A549 (cell line): ENCODE data around the gene AGXT2. TPM values are rescaled to one million over a fixed set of nuclear protein-coding genes. Genes with fewer than 3 reads are reported as not detected.
"Not testable (repeated sequence)": the region's sequence is repeated elsewhere in the genome, so short reads cannot be mapped to it uniquely, and the experiment has no call there.

Source experiments
- ATAC-seq, 2 experiments: fragments of 200-7000 bp in 1 of 2; fragments of >200 bp in 1 of 2; cut with Nextera tagmentation in 1 of 2; cut with Tn5 transposase in 1 of 2; 3 replicates each; pipeline versions ENCODE4 v1.8.0 to v1.9.1; 2018 to 2020; ENCODE audit warnings: mild to moderate bottlenecking in 1 of 2, moderate library complexity in 1 of 2
- CTCF ChIA-PET: fragments of 300-600 bp; sonication (Branson Sonifier 250); formaldehyde crosslinking; extraction: SDS; loops from one replicate; lab custom pipeline; 2021; ENCODE audit warnings: antibody characterized with exemption, inconsistent platforms; lab: Yijun Ruan, JAX
- POLR2A ChIA-PET: fragments of 350-600 bp; formaldehyde crosslinking; extraction: SDS; loops from one replicate; lab custom pipeline; 2021; ENCODE audit warnings: antibody characterized with exemption, inconsistent platforms; lab: Yijun Ruan, JAX
- DNase-seq, 2 experiments: peaks; one replicate each; pipeline versions ENCODE4 v3.0.0 to v3.0.0-alpha.2; 2011 to 2016; ENCODE audit warnings: low read depth in 1 of 2, low spot score in 1 of 2
- FAIRE-seq: peaks from 2 replicates; lab custom pipeline; 2011; peaks lifted over from hg19 to GRCh38; lab: Jason Lieb, UNC
- H3K27ac ChIP-seq, 2 experiments: fragments of >200 bp; sonication (Bioruptor Twin); formaldehyde crosslinking; 3 replicates each; pipeline ENCODE4 v1.5.1; 2016 to 2017
- H3K4me1 ChIP-seq: fragments of >200 bp; sonication (Bioruptor Twin); formaldehyde crosslinking; 3 replicates; pipeline ENCODE4 v1.6.1; 2016
- H3K4me2 ChIP-seq: fragments of >200 bp; sonication (Bioruptor Twin); formaldehyde crosslinking; 3 replicates; pipeline ENCODE4 v1.6.1; 2016
- H3K4me3 ChIP-seq: fragments of >200 bp; sonication (Bioruptor Twin); formaldehyde crosslinking; 3 replicates; pipeline ENCODE4 v1.5.1; 2016
- H3K9me3 ChIP-seq: fragments of >200 bp; sonication (Bioruptor Twin); formaldehyde crosslinking; 3 replicates; pipeline ENCODE4 v1.6.1; 2016
- CBX2 ChIP-seq: fragments of 200-600 bp; sonication (generic); IDR thresholded peaks from 2 replicates; pipeline ENCODE4 v1.6.1; 2016; ENCODE audit warnings: low read depth, mild to moderate bottlenecking, borderline replicate concordance
- CHD2 ChIP-seq: fragments of 150-350 bp; IDR thresholded peaks from 2 replicates; pipeline ENCODE4 v1.6.1; 2014; ENCODE audit warnings: low read length; ENCODE audit not compliant: partially characterized antibody
- CHD4 ChIP-seq: fragments of 200-600 bp; sonication (generic); IDR thresholded peaks from 2 replicates; pipeline ENCODE4 v1.6.1; 2016; ENCODE audit warnings: antibody characterized with exemption, mild to moderate bottlenecking, borderline replicate concordance
- EP300 ChIP-seq, 2 experiments: fragments of >200 bp; sonication (Bioruptor Twin); formaldehyde crosslinking; IDR thresholded peaks; 2 replicates in 1 of 2; 3 replicates in 1 of 2; pipeline ENCODE4 v1.6.1; 2016 to 2017
- FOSL2 ChIP-seq, 2 experiments: fragments of 450-650 bp in 1 of 2; fragments of >200 bp in 1 of 2; sonication (Bioruptor Twin) in 1 of 2; formaldehyde crosslinking; IDR thresholded peaks; 2 replicates each; pipeline versions ENCODE4 v1.5.0 to v1.6.1; 2016 to 2020; ENCODE audit warnings: mild to moderate bottlenecking in 1 of 2, moderate library complexity in 1 of 2
- GATA3 ChIP-seq: IDR thresholded peaks from 2 replicates; pipeline ENCODE4 v1.6.1; 2012; ENCODE audit warnings: borderline replicate concordance
- HOXB13 ChIP-seq: fragments of 250-450 bp; sonication (Bioruptor Pico); IDR thresholded peaks from 2 replicates; pipeline ENCODE4 v1.5.0; 2020; ENCODE audit warnings: low read depth, mild to moderate bottlenecking, moderate library complexity
- NPAS2 ChIP-seq: fragments of 250-450 bp; sonication (Bioruptor Pico); IDR thresholded peaks from 2 replicates; pipeline ENCODE4 v1.8.0; 2022; ENCODE audit warnings: mild to moderate bottlenecking, moderate library complexity, borderline replicate concordance
- POLR2AphosphoS2 ChIP-seq: conservative IDR thresholded peaks from 2 replicates; pipeline ENCODE4 v1.6.1; 2012; ENCODE audit warnings: low read length, improper control_type of control experiment, inconsistent platforms
- TFCP2L1 ChIP-seq: fragments of 250-450 bp; sonication (Bioruptor Pico); IDR thresholded peaks from 2 replicates; pipeline ENCODE4 v1.5.0; 2021; ENCODE audit warnings: mild to moderate bottlenecking
- TP53 ChIP-seq: fragments of 250-450 bp; sonication (Bioruptor Pico); IDR thresholded peaks from 2 replicates; pipeline ENCODE4 v1.5.0; 2021; ENCODE audit warnings: mild to moderate bottlenecking, moderate library complexity
- ZC3H11A ChIP-seq: fragments of 450-650 bp; IDR thresholded peaks from 2 replicates; pipeline ENCODE4 v1.6.1; 2014; ENCODE audit warnings: antibody characterized with exemption, mild to moderate bottlenecking
- ZNF302 ChIP-seq: fragments of 250-450 bp; sonication (Bioruptor Pico); IDR thresholded peaks from 2 replicates; pipeline ENCODE4 v1.9.0; 2021; ENCODE audit warnings: inconsistent platforms, mild to moderate bottlenecking, moderate library complexity
- ZSCAN20 ChIP-seq: fragments of 250-450 bp; sonication (Bioruptor Pico); IDR thresholded peaks from 2 replicates; pipeline ENCODE4 v1.8.0; 2022; ENCODE audit warnings: mild to moderate bottlenecking, moderate library complexity
- WGBS: methylation state at CpG from one replicate; pipeline ENCODE4 v1.1.6; 2017; ENCODE audit errors: missing lambda C conversion rate; 5-methylcytosine and 5-hydroxymethylcytosine counted together
- polyA plus RNA-seq, 4 experiments: library from polyadenylated mRNA; depleted of rRNA in 3 of 4; stranded (reverse); fragments of >200 nt; fragmentation: RNase III in 1 of 4; extraction: RNeasy Plus Mini Kit Qiagen cat#74134 plus additional on column Dnase treatment in 1 of 4; gene quantifications; 2 replicates in 3 of 4; 3 replicates in 1 of 4; pipeline ENCODE4 v1.2.3, GENCODE V29; 2011 to 2017
- TF ChIP-seq, protein P1 (sequence below): fragments of >200 bp; sonication (Bioruptor Twin); formaldehyde crosslinking; IDR thresholded peaks from 3 replicates; pipeline ENCODE4 v1.5.1; 2016
- TF ChIP-seq, protein P2 (sequence below): IDR thresholded peaks from 2 replicates; pipeline ENCODE4 v1.6.1; 2012
- TF ChIP-seq, protein P3 (sequence below): fragments of >200 bp; sonication (Bioruptor Twin); formaldehyde crosslinking; IDR thresholded peaks from 3 replicates; pipeline ENCODE4 v1.6.1; 2016
- TF ChIP-seq, protein P4 (sequence below): fragments of 200-600 bp; sonication (generic); IDR thresholded peaks from 2 replicates; pipeline ENCODE4 v1.6.1; 2016; ENCODE audit warnings: antibody characterized with exemption, mild to moderate bottlenecking, moderate library complexity
- TF ChIP-seq, protein P5 (sequence below): fragments of 150-350 bp; IDR thresholded peaks from 2 replicates; pipeline ENCODE4 v1.6.1; 2014; ENCODE audit warnings: low read depth, mild to moderate bottlenecking, low read length
- TF ChIP-seq, protein P6 (sequence below): IDR thresholded peaks from 2 replicates; pipeline ENCODE4 v1.6.1; 2012; ENCODE audit warnings: low read depth, borderline replicate concordance

The AGXT2 gene
- polyA plus RNA-seq, 2 of the 4 experiments (the other 2 are of a cell fraction): not detected

DNA sequence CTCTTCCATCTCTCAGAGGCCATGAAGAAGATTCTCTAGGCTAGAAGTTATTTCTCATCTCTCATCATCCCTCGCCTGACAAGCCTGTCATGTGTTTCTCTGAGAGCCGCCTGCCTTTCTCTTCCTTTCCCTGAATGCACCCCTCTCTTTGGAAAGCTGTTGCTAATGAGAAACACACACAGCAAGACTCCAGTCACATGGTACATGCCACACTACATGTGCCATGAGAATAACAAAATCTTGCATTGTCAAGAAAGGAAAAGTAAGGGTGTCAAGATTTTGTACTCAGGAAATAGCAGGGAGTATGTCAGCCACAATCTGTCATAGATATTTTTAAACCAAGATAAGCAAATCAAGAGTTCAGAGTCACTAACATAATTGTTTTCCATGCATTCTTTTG is 8.9 kb downstream of the AGXT2 start (continued):
- TF ChIP-seq, protein P1, sequence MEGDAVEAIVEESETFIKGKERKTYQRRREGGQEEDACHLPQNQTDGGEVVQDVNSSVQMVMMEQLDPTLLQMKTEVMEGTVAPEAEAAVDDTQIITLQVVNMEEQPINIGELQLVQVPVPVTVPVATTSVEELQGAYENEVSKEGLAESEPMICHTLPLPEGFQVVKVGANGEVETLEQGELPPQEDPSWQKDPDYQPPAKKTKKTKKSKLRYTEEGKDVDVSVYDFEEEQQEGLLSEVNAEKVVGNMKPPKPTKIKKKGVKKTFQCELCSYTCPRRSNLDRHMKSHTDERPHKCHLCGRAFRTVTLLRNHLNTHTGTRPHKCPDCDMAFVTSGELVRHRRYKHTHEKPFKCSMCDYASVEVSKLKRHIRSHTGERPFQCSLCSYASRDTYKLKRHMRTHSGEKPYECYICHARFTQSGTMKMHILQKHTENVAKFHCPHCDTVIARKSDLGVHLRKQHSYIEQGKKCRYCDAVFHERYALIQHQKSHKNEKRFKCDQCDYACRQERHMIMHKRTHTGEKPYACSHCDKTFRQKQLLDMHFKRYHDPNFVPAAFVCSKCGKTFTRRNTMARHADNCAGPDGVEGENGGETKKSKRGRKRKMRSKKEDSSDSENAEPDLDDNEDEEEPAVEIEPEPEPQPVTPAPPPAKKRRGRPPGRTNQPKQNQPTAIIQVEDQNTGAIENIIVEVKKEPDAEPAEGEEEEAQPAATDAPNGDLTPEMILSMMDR: no peak
- no peak for TF ChIP-seq ZC3H11A
- TF ChIP-seq CBX2: no peak
- TF ChIP-seq GATA3: no peak
- TF ChIP-seq, protein P2, sequence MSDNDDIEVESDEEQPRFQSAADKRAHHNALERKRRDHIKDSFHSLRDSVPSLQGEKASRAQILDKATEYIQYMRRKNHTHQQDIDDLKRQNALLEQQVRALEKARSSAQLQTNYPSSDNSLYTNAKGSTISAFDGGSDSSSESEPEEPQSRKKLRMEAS: no peak
- TF ChIP-seq, protein P3, sequence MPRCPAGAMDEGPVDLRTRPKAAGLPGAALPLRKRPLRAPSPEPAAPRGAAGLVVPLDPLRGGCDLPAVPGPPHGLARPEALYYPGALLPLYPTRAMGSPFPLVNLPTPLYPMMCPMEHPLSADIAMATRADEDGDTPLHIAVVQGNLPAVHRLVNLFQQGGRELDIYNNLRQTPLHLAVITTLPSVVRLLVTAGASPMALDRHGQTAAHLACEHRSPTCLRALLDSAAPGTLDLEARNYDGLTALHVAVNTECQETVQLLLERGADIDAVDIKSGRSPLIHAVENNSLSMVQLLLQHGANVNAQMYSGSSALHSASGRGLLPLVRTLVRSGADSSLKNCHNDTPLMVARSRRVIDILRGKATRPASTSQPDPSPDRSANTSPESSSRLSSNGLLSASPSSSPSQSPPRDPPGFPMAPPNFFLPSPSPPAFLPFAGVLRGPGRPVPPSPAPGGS: no peak
- no peak for TF ChIP-seq CHD4
- no peak for TF ChIP-seq FOSL2 (IDR thresholded peaks at IDR 0.05)
- no peak for TF ChIP-seq FOSL2 (CRISPR knock-in tag; IDR thresholded peaks at IDR 0.05)
- TF ChIP-seq ZNF302: no peak
- no peak for TF ChIP-seq HOXB13 (CRISPR knock-in tag)
- no peak for TF ChIP-seq ZSCAN20 (CRISPR knock-in tag)

DNA sequence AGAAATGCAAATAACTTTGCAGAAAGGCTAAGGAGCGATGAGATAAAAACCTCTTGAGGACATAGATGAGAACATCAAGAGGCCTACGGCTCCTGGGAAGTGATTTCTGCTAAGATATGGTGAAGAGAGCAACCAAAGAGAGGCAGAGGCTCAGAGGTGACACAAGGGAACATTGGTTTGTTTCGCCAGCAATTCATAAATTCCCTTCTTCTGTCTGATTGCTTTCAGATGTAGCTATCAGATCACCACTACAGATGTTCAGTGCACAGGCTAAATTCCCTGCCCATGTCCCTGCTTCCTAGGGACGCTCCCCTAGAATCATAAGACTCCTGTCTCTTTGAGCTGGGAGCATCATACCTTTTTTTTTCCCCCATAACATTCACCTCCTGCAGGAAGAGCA is 11.2 kb downstream of the AGXT2 start:
- CTCF ChIA-PET: interaction anchor here (1.3 kb wide), 1 partner anchor 33 kb away, joined by 4 read pairs; no protein-coding TSS in a partner anchor
- 12% methylated on average over 4 of the region's 4 CpGs for WGBS
- no peak overlapping the region for H3K27ac ChIP-seq

DNA sequence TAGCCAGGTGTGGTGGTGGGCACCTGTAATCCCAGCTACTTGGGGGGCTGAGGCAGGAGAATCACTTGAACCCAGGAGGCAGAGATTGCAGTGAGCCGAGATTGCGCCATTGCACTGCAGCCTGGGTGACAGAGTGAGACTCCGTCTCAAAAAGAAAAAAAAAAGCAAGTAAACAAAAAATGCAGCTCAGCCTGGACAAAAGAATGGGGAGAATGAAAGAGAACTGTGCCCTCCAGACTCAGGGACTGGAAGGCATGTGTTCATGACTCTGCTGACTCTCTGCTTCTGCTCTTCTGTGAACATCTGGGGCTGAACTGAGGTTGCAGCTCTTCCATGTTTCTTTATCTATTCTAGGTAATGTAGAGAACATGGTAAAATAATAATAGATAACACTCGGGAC is 11.8 kb downstream of the AGXT2 start:
- H3K4me3 ChIP-seq, H3K27ac ChIP-seq, FAIRE-seq, POLR2A ChIA-PET, H3K4me2 ChIP-seq, ATAC-seq, H3K9me3 ChIP-seq, DNase-seq, H3K4me1 ChIP-seq: not testable (repeated sequence)
- WGBS: 20% methylated on average over 4 of the region's 4 CpGs
- CTCF ChIA-PET: interaction anchor here (1.3 kb wide), 1 partner anchor 33 kb away, joined by 4 read pairs; no protein-coding TSS in a partner anchor

More for the DNA sequence above, 11.2 kb downstream of the AGXT2 start:
- FAIRE-seq: no peak
- no peak overlapping the region for H3K4me3 ChIP-seq
- H3K4me2 ChIP-seq: no peak overlapping the region
- no peaks in the 10 kb centered on the region for H3K4me1 ChIP-seq
- no peaks in the 10 kb centered on the region for H3K9me3 ChIP-seq
- POLR2A ChIA-PET: no interaction called here
- TF ChIP-seq TP53 (CRISPR knock-in tag): no peak
- no peak for TF ChIP-seq ZC3H11A
- TF ChIP-seq TFCP2L1 (CRISPR knock-in tag): no peak
- TF ChIP-seq POLR2AphosphoS2: no peak
- no peak for TF ChIP-seq NPAS2 (CRISPR knock-in tag)
- no peak for TF ChIP-seq CHD2
- TF ChIP-seq EP300 (IDR thresholded peaks at IDR 0.05): no peak
- no peak for TF ChIP-seq CBX2
- TF ChIP-seq, protein P4, sequence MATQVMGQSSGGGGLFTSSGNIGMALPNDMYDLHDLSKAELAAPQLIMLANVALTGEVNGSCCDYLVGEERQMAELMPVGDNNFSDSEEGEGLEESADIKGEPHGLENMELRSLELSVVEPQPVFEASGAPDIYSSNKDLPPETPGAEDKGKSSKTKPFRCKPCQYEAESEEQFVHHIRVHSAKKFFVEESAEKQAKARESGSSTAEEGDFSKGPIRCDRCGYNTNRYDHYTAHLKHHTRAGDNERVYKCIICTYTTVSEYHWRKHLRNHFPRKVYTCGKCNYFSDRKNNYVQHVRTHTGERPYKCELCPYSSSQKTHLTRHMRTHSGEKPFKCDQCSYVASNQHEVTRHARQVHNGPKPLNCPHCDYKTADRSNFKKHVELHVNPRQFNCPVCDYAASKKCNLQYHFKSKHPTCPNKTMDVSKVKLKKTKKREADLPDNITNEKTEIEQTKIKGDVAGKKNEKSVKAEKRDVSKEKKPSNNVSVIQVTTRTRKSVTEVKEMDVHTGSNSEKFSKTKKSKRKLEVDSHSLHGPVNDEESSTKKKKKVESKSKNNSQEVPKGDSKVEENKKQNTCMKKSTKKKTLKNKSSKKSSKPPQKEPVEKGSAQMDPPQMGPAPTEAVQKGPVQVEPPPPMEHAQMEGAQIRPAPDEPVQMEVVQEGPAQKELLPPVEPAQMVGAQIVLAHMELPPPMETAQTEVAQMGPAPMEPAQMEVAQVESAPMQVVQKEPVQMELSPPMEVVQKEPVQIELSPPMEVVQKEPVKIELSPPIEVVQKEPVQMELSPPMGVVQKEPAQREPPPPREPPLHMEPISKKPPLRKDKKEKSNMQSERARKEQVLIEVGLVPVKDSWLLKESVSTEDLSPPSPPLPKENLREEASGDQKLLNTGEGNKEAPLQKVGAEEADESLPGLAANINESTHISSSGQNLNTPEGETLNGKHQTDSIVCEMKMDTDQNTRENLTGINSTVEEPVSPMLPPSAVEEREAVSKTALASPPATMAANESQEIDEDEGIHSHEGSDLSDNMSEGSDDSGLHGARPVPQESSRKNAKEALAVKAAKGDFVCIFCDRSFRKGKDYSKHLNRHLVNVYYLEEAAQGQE: no peak
- TF ChIP-seq, protein P5, sequence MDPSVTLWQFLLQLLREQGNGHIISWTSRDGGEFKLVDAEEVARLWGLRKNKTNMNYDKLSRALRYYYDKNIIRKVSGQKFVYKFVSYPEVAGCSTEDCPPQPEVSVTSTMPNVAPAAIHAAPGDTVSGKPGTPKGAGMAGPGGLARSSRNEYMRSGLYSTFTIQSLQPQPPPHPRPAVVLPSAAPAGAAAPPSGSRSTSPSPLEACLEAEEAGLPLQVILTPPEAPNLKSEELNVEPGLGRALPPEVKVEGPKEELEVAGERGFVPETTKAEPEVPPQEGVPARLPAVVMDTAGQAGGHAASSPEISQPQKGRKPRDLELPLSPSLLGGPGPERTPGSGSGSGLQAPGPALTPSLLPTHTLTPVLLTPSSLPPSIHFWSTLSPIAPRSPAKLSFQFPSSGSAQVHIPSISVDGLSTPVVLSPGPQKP: no peak
- TF ChIP-seq ZNF302: no peak
- TF ChIP-seq, protein P6, sequence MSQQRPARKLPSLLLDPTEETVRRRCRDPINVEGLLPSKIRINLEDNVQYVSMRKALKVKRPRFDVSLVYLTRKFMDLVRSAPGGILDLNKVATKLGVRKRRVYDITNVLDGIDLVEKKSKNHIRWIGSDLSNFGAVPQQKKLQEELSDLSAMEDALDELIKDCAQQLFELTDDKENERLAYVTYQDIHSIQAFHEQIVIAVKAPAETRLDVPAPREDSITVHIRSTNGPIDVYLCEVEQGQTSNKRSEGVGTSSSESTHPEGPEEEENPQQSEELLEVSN: no peak
- ATAC-seq: no peak
- DNase-seq: no peak
